Keratinocyte (primary cell): ENCODE results near the gene EYS.

Source experiments
- EZH2 ChIP-seq: IDR thresholded peaks from one replicate; pipeline ENCODE4 v1.6.1; 2012; ENCODE audit warnings: inconsistent platforms, mild to moderate bottlenecking, low read length, moderate library complexity
- TF ChIP-seq, protein P1 (sequence below), 3 experiments: IDR thresholded peaks in 1 of 3; conservative IDR thresholded peaks in 1 of 3; optimal IDR thresholded peaks in 1 of 3; 2 replicates in 2 of 3; 3 replicates in 1 of 3; pipeline versions ENCODE3 to v1.5.1; 2011; ENCODE audit warnings: low read length in 3 of 3, mild to moderate bottlenecking in 3 of 3, moderate library complexity in 2 of 3, control low read depth in 1 of 3, inconsistent platforms in 1 of 3; ENCODE audit not compliant: insufficient read depth in 2 of 3; ENCODE audit errors: extremely low read depth in 1 of 3

DNA sequence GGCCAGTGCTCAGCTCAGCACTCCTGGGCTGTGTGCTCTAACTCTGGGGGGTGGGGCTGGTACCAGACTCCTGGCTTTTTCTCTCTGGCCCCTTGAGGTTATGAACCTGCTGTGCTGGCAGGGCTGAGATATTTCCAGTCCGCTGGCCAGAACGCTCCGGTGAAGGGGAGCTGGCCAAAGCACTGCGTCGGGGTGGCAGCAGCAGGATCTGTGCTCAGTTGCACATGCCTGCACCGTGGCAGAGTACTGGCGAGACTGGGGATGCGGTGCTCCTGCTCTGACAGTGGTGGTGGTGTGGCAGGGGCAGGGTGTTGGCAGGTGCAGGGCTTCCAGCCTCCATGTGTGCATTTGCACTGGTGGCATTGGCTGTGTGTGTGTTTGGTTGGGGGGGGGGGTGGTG lies 1697.0 kb downstream of the EYS start:
- TF ChIP-seq, protein P1, sequence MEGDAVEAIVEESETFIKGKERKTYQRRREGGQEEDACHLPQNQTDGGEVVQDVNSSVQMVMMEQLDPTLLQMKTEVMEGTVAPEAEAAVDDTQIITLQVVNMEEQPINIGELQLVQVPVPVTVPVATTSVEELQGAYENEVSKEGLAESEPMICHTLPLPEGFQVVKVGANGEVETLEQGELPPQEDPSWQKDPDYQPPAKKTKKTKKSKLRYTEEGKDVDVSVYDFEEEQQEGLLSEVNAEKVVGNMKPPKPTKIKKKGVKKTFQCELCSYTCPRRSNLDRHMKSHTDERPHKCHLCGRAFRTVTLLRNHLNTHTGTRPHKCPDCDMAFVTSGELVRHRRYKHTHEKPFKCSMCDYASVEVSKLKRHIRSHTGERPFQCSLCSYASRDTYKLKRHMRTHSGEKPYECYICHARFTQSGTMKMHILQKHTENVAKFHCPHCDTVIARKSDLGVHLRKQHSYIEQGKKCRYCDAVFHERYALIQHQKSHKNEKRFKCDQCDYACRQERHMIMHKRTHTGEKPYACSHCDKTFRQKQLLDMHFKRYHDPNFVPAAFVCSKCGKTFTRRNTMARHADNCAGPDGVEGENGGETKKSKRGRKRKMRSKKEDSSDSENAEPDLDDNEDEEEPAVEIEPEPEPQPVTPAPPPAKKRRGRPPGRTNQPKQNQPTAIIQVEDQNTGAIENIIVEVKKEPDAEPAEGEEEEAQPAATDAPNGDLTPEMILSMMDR (optimal IDR thresholded peaks at IDR 0.05 in 1 of 3, IDR thresholded peaks at IDR 0.05 in 1 of 3, conservative IDR thresholded peaks at IDR 0.05 in 1 of 3; ENCODE audit: extremely low read depth in 1 of 3, insufficient read depth in 2 of 3, low read length in 3 of 3), result no peak
- no peak for TF ChIP-seq EZH2
